AG09309 (cell line): ENCODE results near the gene AP2A2.

Experiments
- DNase-seq: peaks from one replicate; pipeline ENCODE4 v3.0.0-alpha.2; 2010; ENCODE audit warnings: low read depth
- H3K4me3 ChIP-seq: 2 replicates; pipeline ENCODE4 v1.5.1; 2011; ENCODE audit warnings: mild to moderate bottlenecking, low read depth, low read length, moderate library complexity; ENCODE audit not compliant: control insufficient read depth
- TF ChIP-seq, protein P1 (sequence below): IDR thresholded peaks from 2 replicates; pipeline ENCODE4 v1.5.1; 2011; ENCODE audit warnings: mild to moderate bottlenecking, low read depth, low read length, inconsistent platforms; ENCODE audit not compliant: insufficient read depth, control insufficient read depth; ENCODE audit errors: missing control alignments

AP2A2 gene

DNA sequence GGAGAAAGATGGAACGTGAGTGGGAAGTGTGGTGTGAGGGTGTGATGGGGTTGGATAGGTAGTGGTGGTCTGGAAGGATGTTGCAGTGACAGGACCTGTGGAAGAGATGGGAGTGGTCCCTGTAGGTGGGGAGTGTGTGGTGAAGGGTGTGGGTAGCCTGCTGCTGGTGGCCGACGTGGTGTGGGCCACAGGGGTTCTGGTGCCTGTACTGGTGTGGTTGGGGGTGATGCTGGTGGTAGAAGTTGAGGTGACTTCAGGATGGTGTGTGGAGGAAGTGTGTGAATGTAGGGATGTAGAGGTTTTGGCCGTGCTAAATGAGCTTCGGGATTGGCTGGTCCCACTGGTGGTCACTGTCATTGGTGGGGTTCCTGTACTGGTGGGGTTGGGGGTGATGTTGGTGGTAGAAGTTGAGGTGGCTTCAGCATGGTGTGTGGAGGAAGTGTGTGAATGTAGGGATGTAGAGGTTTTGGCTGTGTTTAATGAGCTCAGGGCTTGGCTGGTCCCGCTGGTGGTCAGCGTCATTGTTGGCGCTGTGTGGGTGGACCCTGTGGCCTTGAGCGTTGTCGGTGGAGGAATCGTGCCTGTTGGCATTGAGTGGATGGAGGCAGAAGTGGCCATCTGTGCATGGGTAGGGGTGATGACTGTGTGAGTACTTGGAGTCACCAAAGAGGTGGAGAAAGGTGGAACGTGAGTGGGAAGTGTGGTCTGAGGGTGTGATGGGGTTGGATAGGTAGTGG, 91.8 kb downstream of the AP2A2 start:
- H3K4me3 ChIP-seq, result no peak overlapping the region
- TF ChIP-seq, protein P1, sequence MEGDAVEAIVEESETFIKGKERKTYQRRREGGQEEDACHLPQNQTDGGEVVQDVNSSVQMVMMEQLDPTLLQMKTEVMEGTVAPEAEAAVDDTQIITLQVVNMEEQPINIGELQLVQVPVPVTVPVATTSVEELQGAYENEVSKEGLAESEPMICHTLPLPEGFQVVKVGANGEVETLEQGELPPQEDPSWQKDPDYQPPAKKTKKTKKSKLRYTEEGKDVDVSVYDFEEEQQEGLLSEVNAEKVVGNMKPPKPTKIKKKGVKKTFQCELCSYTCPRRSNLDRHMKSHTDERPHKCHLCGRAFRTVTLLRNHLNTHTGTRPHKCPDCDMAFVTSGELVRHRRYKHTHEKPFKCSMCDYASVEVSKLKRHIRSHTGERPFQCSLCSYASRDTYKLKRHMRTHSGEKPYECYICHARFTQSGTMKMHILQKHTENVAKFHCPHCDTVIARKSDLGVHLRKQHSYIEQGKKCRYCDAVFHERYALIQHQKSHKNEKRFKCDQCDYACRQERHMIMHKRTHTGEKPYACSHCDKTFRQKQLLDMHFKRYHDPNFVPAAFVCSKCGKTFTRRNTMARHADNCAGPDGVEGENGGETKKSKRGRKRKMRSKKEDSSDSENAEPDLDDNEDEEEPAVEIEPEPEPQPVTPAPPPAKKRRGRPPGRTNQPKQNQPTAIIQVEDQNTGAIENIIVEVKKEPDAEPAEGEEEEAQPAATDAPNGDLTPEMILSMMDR, result no peak
- DNase-seq, result no peak

DNA sequence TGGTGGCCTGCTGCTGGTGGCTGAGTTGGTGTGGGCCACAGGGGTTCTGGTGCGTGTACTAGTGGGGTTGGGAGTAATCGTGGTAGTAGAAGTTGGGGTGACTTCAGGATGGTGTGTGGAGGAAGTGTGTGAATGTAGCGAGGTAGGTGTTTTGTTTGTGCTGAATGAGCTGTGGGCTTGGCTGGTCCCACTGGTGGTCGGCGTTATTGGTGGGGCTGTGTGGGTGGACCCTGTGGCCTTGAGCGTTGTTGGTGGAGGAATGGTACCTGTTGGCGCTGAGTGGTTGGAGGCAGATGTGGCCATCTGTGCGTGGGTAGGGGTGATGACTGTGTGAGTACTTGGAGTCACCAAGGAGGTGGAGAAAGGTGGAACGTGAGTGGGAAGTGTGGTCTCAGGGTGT, 92.4 kb downstream of the AP2A2 start:
- H3K4me3 ChIP-seq, result no peak overlapping the region
- TF ChIP-seq, protein P1, result no peak
- no peak for DNase-seq

DNA sequence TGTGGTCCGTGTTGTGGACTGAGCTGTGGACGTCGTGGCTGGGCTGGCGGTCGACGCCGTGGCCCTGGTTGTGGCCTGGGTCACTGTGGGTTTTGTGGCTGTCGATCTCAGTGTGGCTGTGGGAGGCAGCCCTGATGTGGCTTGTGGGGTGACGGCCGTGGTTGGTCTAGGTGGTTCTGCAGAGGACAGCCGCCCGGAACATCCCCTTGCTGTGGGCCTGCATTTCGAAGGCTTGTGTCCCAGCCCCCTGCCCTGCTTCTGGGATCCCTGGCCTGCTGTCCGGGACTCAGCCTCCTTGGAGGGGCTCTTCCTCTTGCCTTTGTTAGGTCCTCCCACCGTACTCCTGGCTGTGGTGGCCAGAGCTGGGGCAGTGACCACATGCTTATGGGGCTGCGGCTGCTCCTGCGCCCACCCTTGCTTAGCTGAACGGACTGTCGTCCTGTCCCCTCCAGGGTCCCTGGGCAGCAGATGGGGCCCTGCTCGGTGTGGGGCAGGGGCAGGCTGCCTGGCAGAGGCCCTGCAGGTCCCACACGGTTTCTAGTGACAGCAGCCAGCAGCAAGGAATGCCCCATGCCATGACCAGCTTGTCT, 93.7 kb downstream of the AP2A2 start:
- H3K4me3 ChIP-seq, result no peak overlapping the region
- TF ChIP-seq, protein P1, result no peak
- no peak for DNase-seq

DNA sequence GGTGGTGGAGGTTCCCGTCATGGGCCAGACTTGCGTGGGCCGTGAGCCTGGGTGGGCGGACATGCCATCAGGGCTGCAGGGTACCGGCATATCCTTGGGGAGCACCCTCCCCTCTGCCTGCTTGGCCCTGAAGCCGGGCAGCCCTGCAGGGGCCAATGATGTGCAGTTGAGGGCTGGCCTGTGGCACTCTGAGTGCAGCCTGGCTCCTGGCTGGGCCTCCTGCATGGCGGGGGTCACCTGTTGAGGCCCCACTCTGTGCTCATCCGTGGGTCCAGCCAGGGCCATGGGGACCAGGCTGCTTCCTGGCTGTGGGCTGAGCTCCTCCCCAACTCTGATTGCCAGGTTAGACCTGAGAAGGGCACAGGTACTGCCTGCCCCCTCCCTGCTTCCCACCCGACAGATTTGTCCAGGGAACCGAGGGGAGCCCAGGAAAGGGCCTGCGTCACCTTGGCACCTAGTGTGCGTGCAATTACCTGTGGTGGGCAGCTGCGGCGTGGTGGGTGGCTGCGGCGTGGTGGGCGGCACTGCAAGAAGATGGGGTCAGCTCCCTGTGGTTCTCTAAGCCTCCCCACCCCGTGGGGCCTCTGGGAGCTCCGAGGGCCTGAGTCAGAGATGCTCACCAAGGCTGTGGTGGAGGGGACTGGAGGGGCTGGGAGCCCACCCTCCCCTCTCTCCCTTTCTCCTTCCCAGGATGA, 94.7 kb downstream of the AP2A2 start:
- DNase-seq, result no peak
- no peak overlapping the region for H3K4me3 ChIP-seq
- TF ChIP-seq, protein P1, result no peak

DNA sequence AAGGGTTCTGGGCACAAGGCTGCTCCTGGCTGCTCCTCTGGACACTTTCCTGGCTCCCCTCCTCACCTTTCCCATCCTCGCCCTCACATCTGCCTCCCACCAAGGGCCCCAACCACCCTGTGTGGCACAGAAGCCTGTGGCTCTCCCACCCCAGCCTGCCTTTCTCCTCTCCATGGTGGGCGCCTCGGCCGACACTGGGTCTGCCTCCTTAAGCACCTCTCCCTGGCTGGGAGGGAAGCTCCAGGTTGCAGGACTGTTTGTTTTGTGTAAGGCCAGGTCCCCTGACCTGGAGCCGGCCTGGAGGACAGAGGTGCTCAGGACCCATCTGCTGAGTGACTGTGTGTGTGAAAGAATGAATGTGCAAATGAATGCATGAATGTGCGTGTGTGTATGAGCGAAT, 96.7 kb downstream of the AP2A2 start:
- TF ChIP-seq, protein P1, result no peak
- no peak overlapping the region for H3K4me3 ChIP-seq
- no peak for DNase-seq

DNA sequence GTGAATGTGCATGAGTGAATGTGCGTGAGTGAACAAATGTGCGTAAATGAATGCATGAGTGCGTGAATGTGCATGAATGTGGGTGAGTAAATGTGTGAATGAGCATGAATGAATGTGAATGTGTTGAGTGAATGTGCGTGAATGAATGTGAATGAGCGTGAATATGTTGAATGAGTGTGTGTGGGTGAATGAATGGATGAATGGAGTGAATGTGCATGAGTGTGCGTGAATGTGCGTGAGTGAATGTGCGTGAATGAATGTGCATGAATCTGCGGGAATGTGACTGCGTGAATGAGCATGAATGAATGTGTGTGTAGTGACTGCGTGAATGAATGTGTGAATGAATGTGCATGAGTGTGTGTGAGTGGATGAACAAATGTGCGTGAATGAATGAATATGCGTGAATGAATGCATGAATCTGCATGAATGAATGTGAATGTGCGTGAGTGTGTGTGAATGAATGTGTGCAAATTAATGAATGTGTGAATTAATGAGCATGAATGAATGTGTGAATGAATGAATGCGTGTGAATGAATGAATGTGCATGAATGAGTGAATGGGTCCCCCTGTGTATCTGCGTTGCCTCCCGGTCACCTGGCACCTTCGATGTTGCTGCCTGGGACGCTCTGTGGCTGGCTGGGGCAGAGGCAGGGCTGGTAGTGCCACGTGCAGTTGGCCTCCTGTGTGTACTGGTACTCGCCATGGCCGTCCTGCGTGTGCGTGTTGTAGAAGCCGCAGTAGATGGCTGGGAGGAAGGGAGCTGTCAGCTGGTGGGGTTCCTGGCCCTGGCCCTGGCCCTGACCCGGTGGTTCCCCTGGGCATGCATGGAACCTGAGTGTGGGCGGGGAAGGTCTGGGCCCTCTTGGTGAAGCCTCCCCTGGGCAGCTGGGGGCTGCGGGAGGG, 97.5 kb downstream of the AP2A2 start:
- H3K4me3 ChIP-seq, result no peak overlapping the region
- DNase-seq, result no peak
- TF ChIP-seq, protein P1, result no peak
